ENCODE data around the gene WDR27.

GRCh38 chr6:169439710-169440109 is 262.1 kb downstream of the WDR27 start:
- TF ChIP-seq CTCF (IDR thresholded peaks at IDR 0.05; ENCODE audit: poor library complexity) (no peak), EZH2phosphoT487 (IDR thresholded peaks at IDR 0.05; ENCODE audit: low read depth, severe bottlenecking, unreplicated experiment) (no peak)
